Activated T-helper 9 cell treated with anti-CD3 and anti-CD28 coated beads, Interleukin-2, amount 50 U/mL, for 16 hours (primary cell): ENCODE measurements around the gene TRPT1.

Experiments
- DNase-seq: peaks from one replicate; pipeline ENCODE4 v3.0.0-alpha.2; 2020; ENCODE audit warnings: low read depth

The TRPT1 gene

DNA sequence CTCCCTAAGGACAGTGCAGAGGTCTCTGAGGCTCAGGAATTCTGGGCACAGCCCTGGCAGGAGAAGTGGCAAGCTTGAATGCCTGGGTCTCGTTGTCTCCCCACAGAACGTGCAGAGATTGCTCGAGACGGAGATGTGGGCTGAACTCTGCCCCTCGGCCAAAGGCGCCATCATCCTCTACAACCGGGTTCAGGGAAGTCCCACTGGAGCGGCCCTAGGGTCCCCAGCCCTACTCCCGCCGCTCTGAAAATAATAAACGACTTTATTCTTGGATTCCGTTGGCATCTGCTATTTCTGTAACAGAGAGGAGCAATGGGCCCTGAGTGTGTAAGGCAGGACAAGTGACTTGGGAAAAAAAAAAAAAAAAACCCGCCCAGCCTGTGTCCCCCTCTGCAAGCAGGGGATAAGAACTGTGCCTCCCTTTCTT, 3.8 kb upstream of the TRPT1 start:
- no peak for DNase-seq

DNA sequence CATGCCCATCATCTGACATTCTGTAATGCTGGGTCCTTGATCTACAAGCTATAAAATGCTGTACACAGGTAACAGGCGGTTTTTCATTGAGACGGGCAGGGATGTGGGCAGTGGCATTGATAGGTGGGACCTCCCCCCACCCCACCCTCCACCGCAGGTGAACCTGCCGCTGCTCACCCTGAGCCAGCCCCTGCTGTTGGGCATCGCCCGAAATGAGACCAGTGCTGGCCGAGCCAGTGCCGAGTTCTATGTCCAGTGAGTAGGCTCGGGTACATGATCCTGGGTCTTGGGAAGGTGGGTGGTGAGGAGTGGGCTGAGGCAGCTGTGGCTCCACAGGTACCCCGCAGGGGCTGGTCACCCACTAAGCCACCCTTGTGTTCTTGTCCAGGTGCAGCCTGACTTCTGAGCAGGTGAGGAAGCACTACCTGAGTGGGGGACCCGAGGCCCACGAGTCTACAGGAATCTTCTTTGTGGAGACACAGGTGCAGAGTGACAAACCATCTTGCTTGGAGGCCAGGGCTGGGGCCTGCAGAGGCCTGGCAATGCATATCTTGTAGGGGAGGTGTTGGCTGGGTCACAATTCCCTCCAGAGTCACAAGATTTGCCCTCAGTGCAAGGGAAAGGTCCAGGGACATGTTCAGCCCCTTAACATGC, 3.2 kb upstream of the TRPT1 start:
- no peak for DNase-seq

DNA sequence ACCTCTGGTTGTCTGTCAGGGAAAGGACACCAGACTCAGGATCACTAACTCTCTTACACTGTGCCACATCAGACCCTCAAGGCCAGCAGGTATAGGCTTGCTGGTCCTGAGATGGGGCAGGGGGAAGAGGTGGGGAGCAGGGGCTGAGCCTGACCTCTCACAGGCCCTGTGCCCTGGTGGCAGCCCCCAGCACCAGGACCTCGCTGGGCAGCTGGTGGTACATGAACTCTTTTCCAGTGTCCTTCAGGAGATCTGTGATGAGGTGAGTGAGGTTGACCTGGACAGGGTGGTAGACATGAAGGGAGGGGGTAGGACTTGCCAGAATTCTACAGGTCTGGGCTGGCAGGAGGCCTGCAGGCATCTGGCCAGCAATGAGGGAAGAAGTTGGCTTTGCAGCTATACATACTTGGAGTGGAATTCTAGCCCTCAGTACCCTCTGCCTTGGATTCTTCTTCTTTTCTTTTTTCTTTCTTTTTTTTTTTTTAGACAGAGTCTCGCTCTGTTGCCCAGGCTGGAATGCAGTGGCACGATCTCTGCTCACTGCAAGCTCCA, 1.5 kb upstream of the TRPT1 start:
- no peak for DNase-seq

DNA sequence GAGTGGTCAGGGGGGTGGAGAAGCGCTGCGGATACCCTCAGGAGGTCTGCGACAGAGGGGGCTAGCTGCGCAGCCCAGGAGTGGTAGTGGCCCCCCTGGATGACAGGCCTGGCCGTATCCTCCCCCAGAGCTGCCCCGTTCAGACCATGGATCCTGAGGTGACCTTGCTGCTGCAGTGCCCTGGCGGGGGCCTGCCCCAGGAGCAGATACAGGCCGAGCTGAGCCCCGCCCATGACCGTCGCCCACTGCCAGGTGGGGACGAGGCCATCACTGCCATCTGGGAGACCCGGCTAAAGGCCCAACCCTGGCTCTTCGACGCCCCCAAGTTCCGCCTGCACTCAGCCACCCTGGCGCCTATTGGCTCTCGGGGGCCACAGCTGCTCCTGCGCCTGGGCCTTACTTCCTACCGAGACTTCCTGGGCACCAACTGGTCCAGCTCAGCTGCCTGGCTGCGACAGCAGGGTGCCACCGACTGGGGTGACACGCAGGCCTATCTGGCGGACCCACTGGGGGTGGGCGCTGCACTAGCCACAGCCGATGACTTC, 593 bp upstream of the TRPT1 start:
- peak; percentile 29 for DNase-seq

DNA sequence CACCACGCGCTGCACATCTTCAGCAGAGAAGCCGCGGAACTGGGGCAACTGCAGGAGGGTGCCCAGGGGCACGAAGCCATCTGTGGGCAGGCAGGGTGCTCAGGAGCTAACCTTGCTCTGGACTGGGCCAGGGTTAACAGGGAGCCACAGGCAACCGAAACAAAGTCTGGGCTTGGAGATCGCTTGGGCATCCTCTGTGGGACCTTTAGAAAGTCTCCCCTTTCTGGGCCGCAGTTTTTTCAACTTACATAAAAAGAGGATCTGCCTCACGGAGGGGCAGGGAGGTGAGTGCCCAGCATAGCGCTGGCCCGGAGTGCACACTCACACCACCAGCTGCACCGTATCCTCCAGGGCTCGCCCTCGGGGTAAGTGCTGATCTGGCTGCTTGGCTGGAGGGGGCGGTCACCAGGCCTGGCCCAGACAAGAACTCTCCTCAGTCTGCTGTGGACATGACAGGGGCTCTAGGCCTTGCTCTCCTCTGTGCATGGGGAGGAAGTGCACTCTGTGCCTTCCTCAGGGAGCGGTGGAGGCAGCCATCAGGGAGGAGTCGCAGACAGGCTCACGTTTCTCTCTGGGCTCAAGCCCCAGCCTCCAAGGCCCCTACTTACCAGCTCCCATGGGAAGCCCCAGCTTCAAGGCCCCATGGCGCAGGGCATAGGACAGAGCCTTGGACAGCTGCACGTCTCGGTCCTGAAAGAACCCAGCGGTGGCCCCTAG, 937 bp downstream of the TRPT1 start:
- DNase-seq, result no peak

DNA sequence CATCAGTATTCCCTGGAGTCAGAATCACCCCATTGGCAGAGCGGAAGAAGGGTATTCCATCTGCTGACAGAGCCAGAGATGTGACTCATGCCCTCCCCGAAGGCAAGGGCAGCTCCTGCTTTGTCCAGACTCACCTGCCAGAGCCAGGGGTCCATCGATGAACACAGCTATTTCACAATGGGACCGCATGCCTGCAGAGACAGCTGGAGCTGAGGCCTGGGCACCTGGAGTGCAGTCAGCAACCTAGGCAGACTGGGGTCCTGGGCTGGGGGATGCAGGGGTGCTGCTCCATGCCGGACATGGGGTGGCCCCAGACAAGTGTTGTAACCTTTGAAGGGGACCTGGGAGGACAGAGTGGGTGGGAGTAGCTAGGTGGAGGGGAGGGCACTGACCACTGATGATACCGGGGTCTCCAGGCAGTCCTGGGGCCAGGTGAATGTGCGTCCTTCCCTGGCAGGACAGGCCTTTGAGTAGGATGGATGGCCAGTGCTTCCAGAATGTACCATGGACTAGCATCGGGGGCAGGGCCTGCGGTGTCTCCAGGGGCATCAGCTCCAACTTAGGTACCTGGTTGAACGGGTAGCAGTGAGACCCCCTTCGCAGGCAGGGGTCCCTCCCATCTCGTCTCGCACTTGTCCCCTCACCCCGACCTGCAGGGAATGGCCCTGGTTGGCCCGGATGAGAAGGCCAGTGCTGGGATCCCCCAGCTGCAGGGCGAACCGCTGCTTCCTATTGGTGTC, 1.7 kb downstream of the TRPT1 start:
- DNase-seq, result no peak

DNA sequence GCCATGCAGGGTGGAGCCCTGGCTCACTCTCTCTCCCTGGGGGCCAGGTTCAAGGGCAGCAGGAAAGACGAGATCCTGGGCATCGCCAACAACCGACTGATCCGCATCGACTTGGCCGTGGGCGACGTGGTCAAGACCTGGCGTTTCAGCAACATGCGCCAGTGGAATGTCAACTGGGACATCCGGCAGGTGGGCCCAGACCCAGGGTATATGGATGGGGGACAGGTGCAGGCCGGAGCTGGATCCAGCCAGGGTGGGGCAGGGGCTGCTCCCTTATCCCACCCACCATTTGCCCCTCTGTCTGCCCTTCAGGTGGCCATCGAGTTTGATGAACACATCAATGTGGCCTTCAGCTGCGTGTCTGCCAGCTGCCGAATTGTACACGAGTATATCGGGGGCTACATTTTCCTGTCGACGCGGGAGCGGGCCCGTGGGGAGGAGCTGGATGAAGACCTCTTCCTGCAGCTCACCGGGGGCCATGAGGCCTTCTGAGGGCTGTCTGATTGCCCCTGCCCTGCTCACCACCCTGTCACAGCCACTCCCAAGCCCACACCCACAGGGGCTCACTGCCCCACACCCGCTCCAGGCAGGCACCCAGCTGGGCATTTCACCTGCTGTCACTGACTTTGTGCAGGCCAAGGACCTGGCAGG, 2.9 kb downstream of the TRPT1 start:
- no peak for DNase-seq

DNA sequence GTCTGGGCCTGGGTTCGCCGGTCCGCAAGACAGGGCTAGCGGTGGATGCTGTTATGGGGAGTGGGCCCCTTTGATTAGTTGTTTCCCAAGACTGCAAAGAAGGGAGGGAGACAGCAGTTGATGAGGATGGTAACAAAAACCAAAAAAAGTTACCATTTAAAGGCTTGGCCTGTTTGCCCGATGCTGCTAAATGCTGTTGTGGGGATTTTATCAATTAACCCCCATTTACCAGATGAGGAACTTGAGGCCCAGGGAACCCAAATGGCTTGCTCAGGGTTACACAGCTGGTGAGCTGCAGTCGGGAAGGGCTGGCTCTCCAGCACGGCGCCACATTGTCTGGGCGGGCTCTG, 3.4 kb downstream of the TRPT1 start:
- DNase-seq, result no peak

DNA sequence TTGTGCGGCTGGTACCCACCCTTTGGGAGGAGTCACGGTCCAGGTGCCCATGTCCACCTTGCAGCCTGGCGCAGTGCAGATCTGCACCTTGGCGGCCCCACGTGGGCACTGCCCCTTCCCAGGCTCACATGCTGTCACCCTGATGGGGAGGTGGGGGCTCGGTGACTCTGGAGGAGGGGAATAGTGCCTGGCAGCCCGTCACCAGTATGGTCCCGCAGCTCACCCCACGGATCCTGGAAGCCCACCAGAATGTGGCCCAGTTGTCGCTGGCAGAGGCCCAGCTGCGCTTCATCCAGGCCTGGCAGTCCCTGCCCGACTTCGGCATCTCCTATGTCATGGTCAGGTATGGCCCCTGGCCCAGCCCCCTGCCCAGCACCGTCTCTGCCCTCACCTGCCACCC, 5.2 kb downstream of the TRPT1 start:
- DNase-seq, result no peak

DNA sequence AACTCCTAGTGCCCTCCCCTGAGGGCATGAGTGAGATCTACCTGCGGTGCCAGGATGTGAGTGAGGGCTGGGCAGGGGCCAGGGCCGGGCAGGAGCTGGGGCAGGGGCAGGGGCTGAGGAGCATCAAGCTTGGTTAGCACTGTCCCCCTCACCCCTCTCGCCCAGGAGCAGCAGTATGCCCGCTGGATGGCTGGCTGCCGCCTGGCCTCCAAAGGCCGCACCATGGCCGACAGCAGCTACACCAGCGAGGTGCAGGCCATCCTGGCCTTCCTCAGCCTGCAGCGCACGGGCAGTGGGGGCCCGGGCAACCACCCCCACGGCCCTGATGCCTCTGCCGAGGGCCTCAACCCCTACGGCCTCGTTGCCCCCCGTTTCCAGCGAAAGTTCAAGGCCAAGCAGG, 5.7 kb downstream of the TRPT1 start:
- DNase-seq, result no peak

DNA sequence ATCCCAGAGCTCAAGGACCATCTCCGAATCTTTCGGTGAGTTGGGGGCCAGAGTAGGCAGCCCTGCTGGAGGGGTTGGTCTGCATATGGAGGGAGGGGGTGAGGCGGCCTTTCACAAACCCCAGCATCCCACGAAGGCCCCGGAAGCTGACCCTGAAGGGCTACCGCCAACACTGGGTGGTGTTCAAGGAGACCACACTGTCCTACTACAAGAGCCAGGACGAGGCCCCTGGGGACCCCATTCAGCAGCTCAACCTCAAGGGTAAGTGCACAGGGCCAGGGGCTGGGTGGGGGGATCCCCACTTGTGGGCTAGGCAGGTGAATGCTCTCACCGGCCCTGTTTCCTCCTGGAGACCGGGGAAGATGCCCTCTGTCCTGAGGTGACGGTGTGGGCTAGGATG, 6.2 kb downstream of the TRPT1 start:
- no peak for DNase-seq

DNA sequence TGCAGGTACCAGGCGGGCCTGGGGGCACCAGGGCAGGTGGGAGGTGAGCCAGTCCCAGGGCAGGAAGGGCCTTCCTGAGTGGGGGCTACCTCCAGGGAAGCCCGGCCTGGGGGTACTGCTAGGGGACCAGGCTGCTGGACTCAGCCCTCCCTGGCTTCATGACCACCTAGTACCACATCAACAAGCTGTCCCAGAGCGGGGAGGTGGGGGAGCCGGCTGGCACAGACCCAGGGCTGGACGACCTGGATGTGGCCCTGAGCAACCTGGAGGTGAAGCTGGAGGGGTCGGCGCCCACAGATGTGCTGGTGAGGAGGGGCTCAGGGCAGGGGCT, 6.7 kb downstream of the TRPT1 start:
- no peak for DNase-seq

DNA sequence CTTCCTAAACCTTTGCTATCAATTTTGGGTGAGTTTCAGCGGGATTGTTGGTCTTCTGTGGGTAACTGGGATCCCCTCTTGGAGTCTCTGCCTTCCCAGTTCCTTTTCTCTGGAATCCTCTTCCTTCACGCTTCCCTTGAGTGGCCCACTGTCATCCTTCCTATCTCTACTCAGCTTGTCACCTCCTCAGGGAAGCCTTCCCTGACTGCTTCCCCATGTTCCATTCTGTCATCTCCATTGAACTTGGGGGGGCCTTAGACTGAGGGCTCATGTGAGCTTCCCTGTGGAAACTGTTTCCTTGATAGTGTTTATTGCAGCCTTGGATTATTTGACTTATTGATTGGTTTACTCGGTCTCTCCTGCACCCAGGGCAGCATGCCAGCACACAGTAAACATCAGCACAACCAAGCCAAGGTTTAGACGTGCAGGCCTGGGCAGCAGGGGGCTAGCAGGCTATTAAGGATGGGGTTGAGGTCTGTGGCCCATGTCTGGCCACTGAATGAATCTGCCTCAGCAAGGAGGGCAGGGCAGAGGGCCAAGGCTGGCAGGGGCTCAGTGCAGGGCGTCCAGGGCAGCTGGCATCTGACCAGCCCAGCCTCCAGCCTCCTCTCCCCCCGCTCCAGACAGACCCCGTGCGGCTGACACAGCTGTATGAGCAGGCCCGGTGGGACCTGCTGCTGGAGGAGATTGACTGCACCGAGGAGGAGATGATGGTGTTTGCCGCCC, 7.2 kb downstream of the TRPT1 start:
- DNase-seq, result no peak

DNA sequence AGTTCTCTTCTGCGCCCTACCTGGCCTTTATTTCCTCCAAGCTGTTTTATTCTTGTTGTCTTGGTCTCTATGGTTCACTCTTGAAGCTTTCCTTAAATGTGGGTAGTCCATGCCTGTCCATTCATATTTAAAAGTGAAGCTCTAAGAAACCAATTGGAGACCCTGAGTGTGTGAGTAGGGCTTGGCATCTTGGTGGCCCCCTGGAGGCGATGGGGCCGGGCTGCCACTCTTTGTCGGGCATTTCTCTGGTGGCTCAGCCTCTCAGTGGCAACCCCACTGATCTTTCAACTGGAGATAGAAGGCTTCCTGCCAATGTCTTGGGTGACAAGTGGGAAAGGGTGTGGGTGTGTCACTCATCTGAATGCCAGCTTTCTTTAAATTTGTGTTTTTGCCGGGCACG, 9.1 kb downstream of the TRPT1 start:
- DNase-seq, result no peak

DNA sequence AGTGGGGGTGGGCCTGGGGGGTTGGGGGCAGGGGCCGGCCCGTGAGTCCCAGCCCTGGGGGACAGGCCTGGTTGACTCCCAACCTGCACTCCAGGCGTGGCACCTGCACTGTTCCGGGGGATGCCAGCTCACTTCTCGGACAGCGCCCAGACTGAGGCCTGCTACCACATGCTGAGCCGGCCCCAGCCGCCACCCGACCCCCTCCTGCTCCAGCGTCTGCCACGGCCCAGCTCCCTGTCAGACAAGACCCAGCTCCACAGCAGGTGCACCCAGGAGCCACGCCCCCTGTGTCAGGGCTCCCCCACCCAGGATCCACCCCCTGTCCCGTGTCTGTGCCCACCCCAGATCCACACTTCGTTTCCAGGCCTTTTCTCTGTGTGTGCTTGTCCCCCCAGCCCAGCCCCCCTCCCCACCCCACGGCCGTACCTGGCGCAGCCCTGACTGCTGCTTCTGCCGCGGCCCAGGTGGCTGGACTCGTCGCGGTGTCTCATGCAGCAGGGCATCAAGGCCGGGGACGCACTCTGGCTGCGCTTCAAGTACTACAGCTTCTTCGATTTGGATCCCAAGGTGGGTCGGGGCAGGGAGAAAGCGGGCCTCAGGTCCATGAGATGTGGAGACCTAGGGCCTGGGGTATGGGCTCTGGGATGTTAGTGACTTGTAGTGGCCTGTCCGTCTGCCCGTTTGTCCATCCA, 14.7 kb downstream of the TRPT1 start:
- no peak for DNase-seq

DNA sequence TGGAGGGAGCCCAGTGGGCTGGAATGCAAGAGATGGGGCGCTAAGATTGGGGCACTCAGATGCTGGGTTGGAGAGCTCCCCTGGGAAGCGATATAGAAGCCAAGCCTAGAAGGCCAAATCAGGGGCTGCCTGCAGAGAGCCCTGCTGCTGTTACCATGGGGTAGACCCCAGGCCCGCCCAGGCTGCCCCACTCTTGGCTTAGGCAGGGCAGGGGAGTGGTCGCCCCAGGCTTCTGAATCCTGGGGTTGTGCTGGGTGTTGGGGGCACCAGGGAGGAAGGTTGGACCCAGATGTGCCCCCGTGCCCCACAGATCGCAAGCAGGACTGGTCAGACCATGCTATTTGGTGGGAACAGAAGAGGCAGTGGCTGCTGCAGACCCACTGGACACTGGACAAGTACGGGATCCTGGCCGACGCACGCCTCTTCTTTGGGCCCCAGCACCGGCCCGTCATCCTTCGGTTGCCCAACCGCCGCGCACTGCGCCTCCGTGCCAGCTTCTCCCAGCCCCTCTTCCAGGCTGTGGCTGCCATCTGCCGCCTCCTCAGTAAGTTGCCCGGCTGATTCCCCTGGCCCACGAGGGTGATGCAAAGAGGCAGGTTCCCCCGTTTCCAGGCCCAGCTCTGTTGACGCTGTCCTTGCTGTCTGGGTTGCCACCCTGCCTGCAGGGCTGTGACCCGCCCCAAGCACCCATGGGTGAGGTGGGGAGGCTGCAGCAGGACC, 15.5 kb downstream of the TRPT1 start:
- no peak for DNase-seq

DNA sequence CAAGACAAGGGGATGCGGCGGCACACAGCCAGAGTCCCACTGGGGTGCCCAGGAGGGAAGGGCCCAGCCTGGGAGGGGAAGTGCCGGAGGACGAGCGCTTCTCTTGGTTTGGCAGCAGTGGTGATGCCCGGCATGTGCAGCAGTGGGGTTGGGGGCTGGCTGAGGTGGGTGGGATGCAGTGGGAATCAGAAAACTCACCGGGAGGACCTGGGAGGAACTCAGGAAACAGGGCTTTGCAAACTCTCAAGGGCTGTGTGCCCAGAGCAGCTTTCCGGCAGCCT, 16.5 kb downstream of the TRPT1 start:
- no peak for DNase-seq

DNA sequence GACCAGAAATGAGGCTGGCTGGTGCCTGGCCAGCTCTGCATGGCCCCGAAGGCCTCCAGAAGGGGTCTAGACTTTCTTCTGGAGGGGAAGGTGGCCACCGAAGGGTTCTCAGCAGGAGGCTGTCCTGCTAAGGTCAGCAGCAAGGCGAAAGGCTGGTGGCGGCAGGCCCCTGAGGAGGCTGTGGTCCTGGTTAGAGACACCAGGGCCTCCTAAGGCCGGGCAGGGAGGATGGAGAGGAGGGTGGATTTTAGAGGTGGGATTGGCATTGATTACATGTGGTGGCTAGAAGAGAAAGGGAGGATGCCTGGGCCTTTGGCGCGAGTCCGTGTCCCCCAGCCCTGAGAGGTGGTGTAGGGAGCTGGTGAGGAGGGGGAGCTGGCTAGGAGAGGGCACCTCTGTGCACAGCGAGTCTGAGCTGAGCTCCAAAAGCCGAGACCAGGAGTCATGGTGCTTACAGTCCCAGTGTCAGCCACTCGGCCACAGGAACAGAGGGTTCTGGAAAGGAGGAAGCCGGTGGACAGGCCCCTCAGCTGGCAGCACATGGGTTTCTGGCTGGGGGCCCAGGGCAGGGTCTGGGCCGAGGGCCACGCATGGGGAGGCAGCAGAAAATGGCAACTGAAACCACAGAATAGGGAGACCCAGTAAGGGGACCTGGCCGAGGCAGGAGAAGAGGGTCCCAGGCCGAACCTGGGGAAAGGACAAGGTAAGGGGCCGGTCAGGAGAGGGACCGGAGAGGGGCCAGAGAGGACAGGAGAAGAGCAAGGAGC, 17.0 kb downstream of the TRPT1 start:
- DNase-seq, result no peak

DNA sequence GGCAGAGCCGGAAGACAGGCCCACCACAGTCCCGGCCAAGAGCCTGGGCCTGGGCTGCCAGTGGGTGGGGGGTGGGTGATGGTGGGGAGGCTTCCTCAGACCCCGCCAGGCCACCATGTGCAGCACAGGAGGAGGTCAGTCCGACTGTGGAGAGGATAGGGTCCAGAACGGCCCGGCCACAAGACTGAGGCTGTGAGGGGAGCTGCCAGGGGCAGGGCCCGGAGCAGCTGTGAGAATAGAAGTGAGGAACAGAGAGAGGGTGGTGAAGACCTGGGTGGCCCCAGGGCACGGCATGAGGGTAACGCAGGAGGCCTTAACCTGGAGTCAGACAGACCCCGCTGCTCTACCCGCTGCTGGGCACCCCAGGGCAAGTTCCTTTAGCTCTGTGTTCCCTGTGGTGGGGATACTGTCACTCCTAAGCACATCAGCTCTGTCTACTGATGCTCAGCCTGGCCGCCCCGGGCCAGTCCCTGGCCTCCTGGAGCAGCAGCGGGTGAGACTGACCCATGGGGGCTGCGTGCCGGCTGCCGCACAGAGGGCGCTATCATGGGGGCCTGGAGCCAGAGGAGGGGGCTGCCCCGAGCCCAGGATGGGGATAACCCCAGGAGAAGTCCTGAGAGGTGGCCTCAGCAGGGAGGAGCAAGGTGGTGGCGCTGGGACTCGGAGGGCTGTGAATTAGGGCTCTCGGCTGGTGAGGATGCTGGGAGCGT, 17.7 kb downstream of the TRPT1 start:
- DNase-seq, result no peak
